Activated CD4-positive, alpha-beta T cell treated with anti-CD3 and anti-CD28 coated beads, Interleukin-2, Interleukin-4, amounts not matched to agents 100 ng/mL and 50 ng/mL, durations not matched to agents 16 hours and 8 hours (primary cell): ENCODE results near the gene MSL1.

Experiments used
- DNase-seq: peaks from one replicate; pipeline ENCODE4 v3.0.0-alpha.2; 2020; ENCODE audit warnings: low spot score

The MSL1 gene

GRCh38 chr17:40121181-40122135, at the start of gene MSL1:
MSL1 (plus strand) TSS chr17:40121971; CDS start chr17:40122613, 642 bp downstream.
- peak; percentile 77 for DNase-seq

- no peak for DNase-seq
Observed at GRCh38 chr17:40072040-40072734, 49.6 kb upstream of the MSL1 start.

- DNase-seq = no peak
Observed at GRCh38 chr17:40072735-40073346, 48.9 kb upstream of the MSL1 start.

GRCh38 chr17:40073454-40074174, 48.2 kb upstream of the MSL1 start:
- no peak for DNase-seq

GRCh38 chr17:40074175-40074512, 47.6 kb upstream of the MSL1 start:
- DNase-seq = no peak

GRCh38 chr17:40074871-40075200, 46.9 kb upstream of the MSL1 start:
- DNase-seq = no peak

GRCh38 chr17:40075201-40075941, 46.4 kb upstream of the MSL1 start:
- DNase-seq = peak; percentile 76

GRCh38 chr17:40075942-40076498, 45.8 kb upstream of the MSL1 start:
- no peak for DNase-seq

- no peak for DNase-seq
Observed at GRCh38 chr17:40076591-40076990, 45.2 kb upstream of the MSL1 start.

GRCh38 chr17:40079545-40079944, 42.2 kb upstream of the MSL1 start:
- DNase-seq = no peak

- no peak for DNase-seq
Observed at GRCh38 chr17:40084477-40084876, 37.3 kb upstream of the MSL1 start.

- no peak for DNase-seq
Observed at GRCh38 chr17:40086150-40087044, 35.4 kb upstream of the MSL1 start.

GRCh38 chr17:40087049-40087794, 34.5 kb upstream of the MSL1 start:
- no peak for DNase-seq

GRCh38 chr17:40087903-40088718, 33.7 kb upstream of the MSL1 start:
- no peak for DNase-seq

- no peak for DNase-seq
Observed at GRCh38 chr17:40089077-40089895, 32.5 kb upstream of the MSL1 start.

- no peak for DNase-seq
Observed at GRCh38 chr17:40090237-40091119, 31.3 kb upstream of the MSL1 start.
